ENCODE data around the gene TMEM115.

TMEM115 gene

GRCh38 chr3:50351323-50351697 is 8.0 kb downstream of the TMEM115 start:
- no peak for DNase-seq (ENCODE audit: low spot score)

- DNase-seq (ENCODE audit: low spot score) = peak; percentile 94
These were observed 8.6 kb downstream of the TMEM115 start, which contains the start of the genes CYB561D2 and NPRL2 for GRCh38 chr3:50350527-50351322. TSS of gene CYB561D2 (plus strand) at chr3:50350862. CDS start at chr3:50351434, 572 bp downstream. TSS of gene NPRL2 (minus strand) at chr3:50350775. CDS start at chr3:50350652, 123 bp downstream.

- DNase-seq (ENCODE audit: low spot score) = no peak
These were observed 9.2 kb downstream of the TMEM115 start for GRCh38 chr3:50350213-50350526.

- peak; percentile 83 for DNase-seq (ENCODE audit: low spot score)
These were observed 12.0 kb downstream of the TMEM115 start for GRCh38 chr3:50347187-50347813.

- peak; percentile 80 for DNase-seq (ENCODE audit: low spot score)
These were observed 13.6 kb downstream of the TMEM115 start, which contains the start of gene ZMYND10 for GRCh38 chr3:50345586-50346234. TSS of gene ZMYND10 (minus strand) at chr3:50345732. CDS start at chr3:50345579, 153 bp downstream.

- DNase-seq (ENCODE audit: low spot score) = no peak
These were observed 14.3 kb downstream of the TMEM115 start for GRCh38 chr3:50345008-50345407.

GRCh38 chr3:50342813-50343633 is 16.3 kb downstream of the TMEM115 start:
- no peak for DNase-seq (ENCODE audit: low spot score)

- no peak for DNase-seq (ENCODE audit: low spot score)
These were observed 17.2 kb downstream of the TMEM115 start for GRCh38 chr3:50341996-50342650.

GRCh38 chr3:50341537-50341936 is 17.8 kb downstream of the TMEM115 start:
- no peak for DNase-seq (ENCODE audit: low spot score)

- DNase-seq (ENCODE audit: low spot score) = peak; percentile 77
These were observed 18.6 kb downstream of the TMEM115 start, which contains the start of gene RASSF1 for GRCh38 chr3:50340448-50341329. TSS of gene RASSF1 (minus strand) at chr3:50340836. CDS start at chr3:50340805, 31 bp downstream.

GRCh38 chr3:50340147-50340447 is 19.2 kb downstream of the TMEM115 start:
- peak; percentile 32 for DNase-seq (ENCODE audit: low spot score)

GRCh38 chr3:50339485-50340146 is 19.7 kb downstream of the TMEM115 start:
- DNase-seq (ENCODE audit: low spot score) = no peak

- no peak for DNase-seq (ENCODE audit: low spot score)
These were observed 20.4 kb downstream of the TMEM115 start for GRCh38 chr3:50338965-50339364.

GRCh38 chr3:50337175-50337861 is 22.0 kb downstream of the TMEM115 start:
- peak; percentile 91 for DNase-seq (ENCODE audit: low spot score)

GRCh38 chr3:50336452-50337174 is 22.7 kb downstream of the TMEM115 start:
- no peak for DNase-seq (ENCODE audit: low spot score)

GRCh38 chr3:50334339-50335075 is 24.8 kb downstream of the TMEM115 start:
- no peak for DNase-seq (ENCODE audit: low spot score)

GRCh38 chr3:50333744-50334328 is 25.5 kb downstream of the TMEM115 start:
- no peak for DNase-seq (ENCODE audit: low spot score)
